Panc1 (cell line): ENCODE data around the gene ADGRD1. TPM values are rescaled to one million over a fixed set of nuclear protein-coding genes. Genes with fewer than 3 reads are reported as not detected.

ENCODE experiments used
- ATAC-seq: fragments of 200-7000 bp; cut with Tn5 transposase; 2 replicates; pipeline ENCODE4 v1.9.1; 2020; ENCODE audit warnings: mild to moderate bottlenecking, moderate library complexity
- BruUV-seq: library from RNA; stranded (reverse); fragments of 400-500 nt; replicated peaks from 2 replicates; lab custom pipeline; 2021; lab: Mats Ljungman, UMichigan
- CTCF ChIA-PET: fragments of 300-600 bp; sonication (Branson Sonifier 250); formaldehyde crosslinking; loops from one replicate; lab custom pipeline; 2022; ENCODE audit warnings: antibody characterized with exemption; lab: Charles Lee
- POLR2A ChIA-PET: fragments of 300-600 bp; sonication (Branson Sonifier 250); formaldehyde crosslinking; loops from one replicate; lab custom pipeline; 2022; ENCODE audit warnings: antibody characterized with exemption; lab: Charles Lee
- DNase-seq: peaks from one replicate; pipeline ENCODE4 v3.0.0-alpha.2; 2010; ENCODE audit warnings: low read depth, low spot score
- H3K27ac ChIP-seq: 2 replicates; pipeline ENCODE4 v1.5.1; 2011; ENCODE audit warnings: mild to moderate bottlenecking, low read length, inconsistent platforms
- H3K27me3 ChIP-seq: fragments of 200-500 bp; sonication (Bioruptor generic); 2 replicates; pipeline ENCODE4 v1.6.0; 2014; ENCODE audit warnings: low read length, inconsistent platforms; ENCODE audit not compliant: control insufficient read depth, insufficient read depth
- H3K36me3 ChIP-seq: fragments of 200-500 bp; sonication (Bioruptor generic); 2 replicates; pipeline ENCODE4 v1.5.1; 2014; ENCODE audit warnings: inconsistent platforms, mild to moderate bottlenecking, low read length, moderate library complexity; ENCODE audit not compliant: control insufficient read depth, insufficient read depth
- H3K4me1 ChIP-seq: 2 replicates; pipeline ENCODE4 v1.5.1; 2011; ENCODE audit warnings: inconsistent platforms, mild to moderate bottlenecking, low read length, moderate library complexity; ENCODE audit not compliant: control insufficient read depth, insufficient read depth
- H3K4me3 ChIP-seq, 2 experiments: 2 replicates each; pipeline ENCODE4 v1.5.1; 2011 to 2012; ENCODE audit warnings: low read depth in 2 of 2, low read length in 2 of 2, mild to moderate bottlenecking in 2 of 2, inconsistent platforms in 1 of 2, moderate library complexity in 1 of 2
- H3K9me3 ChIP-seq: fragments of 200-500 bp; sonication (Bioruptor generic); 2 replicates; pipeline ENCODE4 v1.5.1; 2014; ENCODE audit warnings: low read depth, mild to moderate bottlenecking, inconsistent platforms, low read length, moderate library complexity; ENCODE audit not compliant: control insufficient read depth, insufficient read depth
- POLR2AphosphoS5 ChIP-seq: IDR thresholded peaks from 2 replicates; pipeline ENCODE4 v1.6.1; 2012; ENCODE audit warnings: mild to moderate bottlenecking, low read depth, low read length, moderate library complexity
- SIN3A ChIP-seq: IDR thresholded peaks from 2 replicates; pipeline ENCODE4 v1.6.1; 2012; ENCODE audit warnings: low read depth, mild to moderate bottlenecking, low read length, moderate library complexity, borderline replicate concordance; ENCODE audit not compliant: insufficient read depth
- TCF7L2 ChIP-seq: IDR thresholded peaks from 2 replicates; pipeline ENCODE4 v1.6.1; 2011; ENCODE audit warnings: mild to moderate bottlenecking, low read depth, low read length, inconsistent platforms
- in situ Hi-C: cut with HindIII; loops from 2 replicates; pipeline ENCODE4 v1.10.0; 2016; ENCODE audit warnings: low sequenced_read_pairs, low pct_unique_long_range_greater_than_20kb
- intact Hi-C: fragments of 100-400 bp; cut with micrococcal nuclease; formaldehyde crosslinking; loops from one replicate; pipeline ENCODE4 v1.10.0; 2022; ENCODE audit not compliant: unreplicated experiment
- total RNA-seq: library from RNA; stranded (reverse); gene quantifications from one replicate; pipeline ENCODE4 v1.2.1, GENCODE V29; 2021; ENCODE audit not compliant: unreplicated experiment
- TF ChIP-seq, protein P1 (sequence below): fragments of 450-650 bp; IDR thresholded peaks from 2 replicates; pipeline ENCODE4 v1.5.1; 2017; ENCODE audit warnings: mild to moderate bottlenecking
- TF ChIP-seq, protein P2 (sequence below), 2 experiments: IDR thresholded peaks; 2 replicates each; pipeline ENCODE4 v1.6.1; 2011 to 2012; ENCODE audit warnings: low read depth in 2 of 2, control low read depth in 1 of 2, low read length in 1 of 2, mild to moderate bottlenecking in 1 of 2, moderate library complexity in 1 of 2; ENCODE audit not compliant: insufficient read depth in 1 of 2

The ADGRD1 gene
- total RNA-seq, 1 experiment from 2014 or later = 0.21 TPM

DNA sequence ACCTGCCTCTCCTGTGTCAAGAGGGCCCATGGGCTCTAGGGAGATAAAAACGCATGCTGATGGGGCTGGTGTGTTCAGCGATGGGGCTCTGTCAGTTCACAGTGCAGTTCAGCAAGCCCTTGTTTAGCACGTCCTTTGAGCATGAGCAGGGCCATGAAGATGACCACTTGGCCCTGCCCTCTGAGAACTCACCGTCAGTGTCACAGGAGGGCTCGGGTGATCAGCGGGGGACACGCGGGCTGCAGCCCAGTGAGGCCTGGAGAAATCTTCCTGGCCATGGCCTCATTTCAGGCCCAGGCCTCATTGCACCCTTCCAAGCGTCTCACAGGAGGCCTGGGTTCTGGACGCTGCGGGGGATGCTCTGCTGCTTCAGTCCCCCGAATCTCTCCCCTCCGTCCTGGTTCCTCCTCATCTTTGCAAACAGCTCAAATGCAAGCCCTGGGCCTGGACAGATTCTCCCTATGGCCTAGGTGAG is 181.6 kb downstream of the ADGRD1 start:
- CTCF ChIA-PET = no interaction called here
- intact Hi-C loops = no loop called here

GRCh38 chr12:131135786-131136538 is 182.3 kb downstream of the ADGRD1 start:
- Histone ChIP-seq H3K27ac (no peak overlapping the region), H3K4me3 (no peak overlapping the region), H3K9me3 (no peaks in the 10 kb centered on the region), H3K36me3 (no peaks in the 10 kb centered on the region), H3K4me1 (no peaks in the 10 kb centered on the region; the same call in 1 of the 2 replicates), H3K27me3 (no peaks in the 10 kb centered on the region)
- no TSS peak for BruUV-seq
- intact Hi-C loops (no loop called here), in situ Hi-C loops (no loop called here)
- no peak for ATAC-seq
- POLR2A ChIA-PET = no interaction called here
- no peak for DNase-seq
- CTCF ChIA-PET = no interaction called here
- TF ChIP-seq TCF7L2 = no peak
- TF ChIP-seq, protein P1, sequence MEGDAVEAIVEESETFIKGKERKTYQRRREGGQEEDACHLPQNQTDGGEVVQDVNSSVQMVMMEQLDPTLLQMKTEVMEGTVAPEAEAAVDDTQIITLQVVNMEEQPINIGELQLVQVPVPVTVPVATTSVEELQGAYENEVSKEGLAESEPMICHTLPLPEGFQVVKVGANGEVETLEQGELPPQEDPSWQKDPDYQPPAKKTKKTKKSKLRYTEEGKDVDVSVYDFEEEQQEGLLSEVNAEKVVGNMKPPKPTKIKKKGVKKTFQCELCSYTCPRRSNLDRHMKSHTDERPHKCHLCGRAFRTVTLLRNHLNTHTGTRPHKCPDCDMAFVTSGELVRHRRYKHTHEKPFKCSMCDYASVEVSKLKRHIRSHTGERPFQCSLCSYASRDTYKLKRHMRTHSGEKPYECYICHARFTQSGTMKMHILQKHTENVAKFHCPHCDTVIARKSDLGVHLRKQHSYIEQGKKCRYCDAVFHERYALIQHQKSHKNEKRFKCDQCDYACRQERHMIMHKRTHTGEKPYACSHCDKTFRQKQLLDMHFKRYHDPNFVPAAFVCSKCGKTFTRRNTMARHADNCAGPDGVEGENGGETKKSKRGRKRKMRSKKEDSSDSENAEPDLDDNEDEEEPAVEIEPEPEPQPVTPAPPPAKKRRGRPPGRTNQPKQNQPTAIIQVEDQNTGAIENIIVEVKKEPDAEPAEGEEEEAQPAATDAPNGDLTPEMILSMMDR = no peak
- no peak for TF ChIP-seq SIN3A
- TF ChIP-seq POLR2AphosphoS5 = no peak
- TF ChIP-seq, protein P2, sequence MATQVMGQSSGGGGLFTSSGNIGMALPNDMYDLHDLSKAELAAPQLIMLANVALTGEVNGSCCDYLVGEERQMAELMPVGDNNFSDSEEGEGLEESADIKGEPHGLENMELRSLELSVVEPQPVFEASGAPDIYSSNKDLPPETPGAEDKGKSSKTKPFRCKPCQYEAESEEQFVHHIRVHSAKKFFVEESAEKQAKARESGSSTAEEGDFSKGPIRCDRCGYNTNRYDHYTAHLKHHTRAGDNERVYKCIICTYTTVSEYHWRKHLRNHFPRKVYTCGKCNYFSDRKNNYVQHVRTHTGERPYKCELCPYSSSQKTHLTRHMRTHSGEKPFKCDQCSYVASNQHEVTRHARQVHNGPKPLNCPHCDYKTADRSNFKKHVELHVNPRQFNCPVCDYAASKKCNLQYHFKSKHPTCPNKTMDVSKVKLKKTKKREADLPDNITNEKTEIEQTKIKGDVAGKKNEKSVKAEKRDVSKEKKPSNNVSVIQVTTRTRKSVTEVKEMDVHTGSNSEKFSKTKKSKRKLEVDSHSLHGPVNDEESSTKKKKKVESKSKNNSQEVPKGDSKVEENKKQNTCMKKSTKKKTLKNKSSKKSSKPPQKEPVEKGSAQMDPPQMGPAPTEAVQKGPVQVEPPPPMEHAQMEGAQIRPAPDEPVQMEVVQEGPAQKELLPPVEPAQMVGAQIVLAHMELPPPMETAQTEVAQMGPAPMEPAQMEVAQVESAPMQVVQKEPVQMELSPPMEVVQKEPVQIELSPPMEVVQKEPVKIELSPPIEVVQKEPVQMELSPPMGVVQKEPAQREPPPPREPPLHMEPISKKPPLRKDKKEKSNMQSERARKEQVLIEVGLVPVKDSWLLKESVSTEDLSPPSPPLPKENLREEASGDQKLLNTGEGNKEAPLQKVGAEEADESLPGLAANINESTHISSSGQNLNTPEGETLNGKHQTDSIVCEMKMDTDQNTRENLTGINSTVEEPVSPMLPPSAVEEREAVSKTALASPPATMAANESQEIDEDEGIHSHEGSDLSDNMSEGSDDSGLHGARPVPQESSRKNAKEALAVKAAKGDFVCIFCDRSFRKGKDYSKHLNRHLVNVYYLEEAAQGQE (IDR thresholded peaks at IDR 0.05; ENCODE audit: insufficient read depth in 1 of 2, low read depth in 2 of 2, low read length in 1 of 2) = no peak

More for the DNA sequence above, 181.6 kb downstream of the ADGRD1 start:
- Histone ChIP-seq H3K4me1 (no peaks in the 10 kb centered on the region; the same call in 1 of the 2 replicates), H3K27me3 (no peaks in the 10 kb centered on the region), H3K36me3 (no peaks in the 10 kb centered on the region), H3K27ac (no peak overlapping the region), H3K4me3 (no peak overlapping the region), H3K9me3 (no peaks in the 10 kb centered on the region)
- in situ Hi-C loops = no loop called here
- no peak for ATAC-seq
- POLR2A ChIA-PET = no interaction called here
- no peak for DNase-seq
- TF ChIP-seq, protein P2 (IDR thresholded peaks at IDR 0.05; ENCODE audit: insufficient read depth in 1 of 2, low read depth in 2 of 2, low read length in 1 of 2) = no peak
- TF ChIP-seq SIN3A = no peak
- no TSS peak for BruUV-seq
